ENCODE measurements around the gene KCNRG.

GRCh38 chr13:50033725-50034124 lies 18.5 kb downstream of the KCNRG start:
- no peak for TF ChIP-seq POLR2A (IDR thresholded peaks at IDR 0.05; ENCODE audit: low read depth, low read length)
- no peak for TF ChIP-seq TAF1 (IDR thresholded peaks at IDR 0.05; ENCODE audit: borderline replicate concordance, low read depth, low read length)
- no peak for TF ChIP-seq POLR2AphosphoS5 (IDR thresholded peaks at IDR 0.05; ENCODE audit: low read depth, low read length)
